HEK293T (cell line): ENCODE measurements around the gene NLRP8.

Source experiments
- HDGF ChIP-seq: fragments of 450-650 bp; IDR thresholded peaks from 2 replicates; pipeline ENCODE4 v1.6.1; 2017; ENCODE audit warnings: antibody characterized with exemption, borderline replicate concordance
- SP1 ChIP-seq: fragments of 450-650 bp; IDR thresholded peaks from 2 replicates; pipeline ENCODE4 v1.6.1; 2017

DNA sequence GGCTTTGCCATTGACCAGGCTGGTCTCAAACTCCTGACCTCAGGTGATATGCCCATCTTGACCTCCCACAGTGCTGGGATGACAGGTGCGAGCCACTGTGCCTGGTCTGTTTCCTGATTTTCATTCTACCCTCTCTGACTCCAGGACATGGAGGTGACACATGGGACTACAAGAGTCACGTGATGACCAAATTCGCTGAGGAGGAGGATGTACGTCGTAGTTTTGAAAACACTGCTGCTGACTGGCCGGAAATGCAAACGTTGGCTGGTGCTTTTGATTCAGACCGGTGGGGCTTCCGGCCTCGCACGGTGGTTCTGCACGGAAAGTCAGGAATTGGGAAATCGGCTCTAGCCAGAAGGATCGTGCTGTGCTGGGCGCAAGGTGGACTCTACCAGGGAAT lies 79.1 kb downstream of the NLRP8 start:
- no peak for TF ChIP-seq HDGF
- no peak for TF ChIP-seq SP1
